ENCODE measurements around the gene KCTD13. TPM values are rescaled to one million over a fixed set of nuclear protein-coding genes. Genes with fewer than 3 reads are reported as not detected.

Gene KCTD13
- total RNA-seq, 1 experiment from 2014 or later = 40.7 TPM

GRCh38 chr16:29875206-29875605 lies 50.8 kb downstream of the KCTD13 start:
- no peaks in the 10 kb centered on the region for H3K9me3 ChIP-seq (ENCODE audit: control insufficient read depth in 1 of 2, insufficient read depth in 1 of 2, low read depth in 1 of 2, low read length in 2 of 2)
- H3K36me3 ChIP-seq (ENCODE audit: control insufficient read depth in 1 of 2, insufficient read depth in 2 of 2, low read length in 2 of 2) = no peaks in the 10 kb centered on the region
- H2AFZ ChIP-seq (ENCODE audit: low read depth, low read length, poor library complexity, severe bottlenecking) = no peak overlapping the region
- ChIA-PET CTCF (no interaction called here), RAD21 (ENCODE audit: low non-redundant PET in 1 of 2, low total read pairs in 2 of 2, uncharacterized antibody in 2 of 2, unreplicated experiment in 2 of 2) (no interaction called here), POLR2A (no interaction called here)
- BruUV-seq (replicated peaks) = no TSS peak
- H3K79me2 ChIP-seq (ENCODE audit: insufficient read depth, low read length) = no peaks in the 10 kb centered on the region
- no peak overlapping the region for H3K4me2 ChIP-seq (ENCODE audit: low read length)
- H4K20me1 ChIP-seq (ENCODE audit: insufficient read depth) = no peaks in the 10 kb centered on the region
- DNase-seq (ENCODE audit: low read depth, low spot score) (no peak), ATAC-seq (no peak)
- H3K9ac ChIP-seq (ENCODE audit: low read length) = no peak overlapping the region
- H3K9me2 ChIP-seq (ENCODE audit: insufficient read depth) = no peaks in the 10 kb centered on the region
- H3K4me3 ChIP-seq (replicated peaks in 1 of 2; ENCODE audit: low read depth in 1 of 2, low read length in 2 of 2) = no peak overlapping the region
- H3K27me3 ChIP-seq (ENCODE audit: insufficient read depth, low read length) = no peaks in the 10 kb centered on the region
- intact Hi-C loops (cut with micrococcal nuclease) = no loop called here
- 0 out of 4 replicates have a peak, but pooled peaks cover 0 to 4% of the 10 kb centered on the region in 2 experiments for H3K4me1 ChIP-seq (ENCODE audit: control insufficient read depth in 1 of 2, insufficient read depth in 2 of 2, low read length in 2 of 2)
- H3K27ac ChIP-seq (ENCODE audit: low read depth, low read length) = no peak overlapping the region
- no peak for TF ChIP-seq ZBTB33 (IDR thresholded peaks at IDR 0.05; ENCODE audit: extremely low read depth, insufficient replicate concordance, low read length)
- no peak for TF ChIP-seq CEBPB (IDR thresholded peaks at IDR 0.05; ENCODE audit: low read depth)
- TF ChIP-seq ATF3 (IDR thresholded peaks at IDR 0.05) = no peak
- no peak for TF ChIP-seq JUND (IDR thresholded peaks at IDR 0.05)
- TF ChIP-seq REST (IDR thresholded peaks at IDR 0.05; ENCODE audit: low read depth) = no peak
- TF ChIP-seq TCF7L2 (IDR thresholded peaks at IDR 0.05; ENCODE audit: borderline replicate concordance, extremely low read depth, insufficient read depth, insufficient read length) = no peak
- TF ChIP-seq ZFX (IDR thresholded peaks at IDR 0.05) = no peak
- no peak for TF ChIP-seq SIN3A (IDR thresholded peaks at IDR 0.05; ENCODE audit: low read depth)
- no peak for TF ChIP-seq POLR2AphosphoS5 (IDR thresholded peaks at IDR 0.05; ENCODE audit: low read depth, low read length)
- TF ChIP-seq RAD21 (IDR thresholded peaks at IDR 0.05; ENCODE audit: low read depth) = no peak
- TF ChIP-seq EGR1 (IDR thresholded peaks at IDR 0.05; ENCODE audit: low read depth) = no peak
- no peak for TF ChIP-seq YY1 (IDR thresholded peaks at IDR 0.05; ENCODE audit: extremely low read depth, insufficient replicate concordance, low read depth, low read length)
- TF ChIP-seq MAX (IDR thresholded peaks at IDR 0.05) = no peak

Measured in HCT116 (cell line).